IMR-90 (cell line): ENCODE data around the gene HDAC9. TPM values are rescaled to one million over a fixed set of nuclear protein-coding genes. Genes with fewer than 3 reads are reported as not detected.

ENCODE experiments used
- ATAC-seq: fragments of 200-7000 bp; cut with Tn5 transposase; 2 replicates; pipeline ENCODE4 v1.9.1; 2020; ENCODE audit warnings: low read depth, mild to moderate bottlenecking, moderate library complexity
- BruUV-seq: library from RNA; stranded (reverse); fragments of 400-500 nt; replicated peaks from 2 replicates; lab custom pipeline; 2021; lab: Mats Ljungman, UMichigan
- CTCF ChIA-PET: fragments of 300-600 bp; formaldehyde crosslinking; extraction: SDS; loops from one replicate; lab custom pipeline; 2021; ENCODE audit warnings: antibody characterized with exemption; lab: Yijun Ruan, JAX
- POLR2A ChIA-PET: fragments of 300-600 bp; sonication (Branson Sonifier 250); formaldehyde crosslinking; loops from one replicate; lab custom pipeline; 2022; ENCODE audit warnings: antibody characterized with exemption; ENCODE audit not compliant: unreplicated experiment; lab: Charles Lee
- DNase-seq: peaks from one replicate; pipeline ENCODE4 v3.0.0; 2013
- H2AFZ ChIP-seq: replicated peaks from 2 replicates; pipeline ENCODE3; 2013; ENCODE audit warnings: low read length, mild to moderate bottlenecking; ENCODE audit not compliant: poor library complexity
- H2AK5ac ChIP-seq: 2 replicates; pipeline ENCODE4 v1.6.1; 2013; ENCODE audit warnings: low read depth, low read length, inconsistent platforms
- H2AK9ac ChIP-seq: replicated peaks from 2 replicates; pipeline ENCODE3; 2013; ENCODE audit warnings: mild to moderate bottlenecking, low read depth, low read length, moderate library complexity; ENCODE audit not compliant: poor library complexity
- H2BK120ac ChIP-seq: 2 replicates; pipeline ENCODE4 v1.6.1; 2013; ENCODE audit warnings: low read depth, low read length, inconsistent platforms
- H2BK15ac ChIP-seq: 3 replicates; pipeline ENCODE4 v1.6.1; 2013; ENCODE audit warnings: low read depth, low read length, inconsistent platforms
- H2BK20ac ChIP-seq: 2 replicates; pipeline ENCODE4 v1.6.1; 2013; ENCODE audit warnings: low read depth, mild to moderate bottlenecking, inconsistent platforms, low read length, moderate library complexity
- H2BK5ac ChIP-seq: 2 replicates; pipeline ENCODE4 v1.6.1; 2013; ENCODE audit warnings: mild to moderate bottlenecking, low read depth, low read length, inconsistent platforms; ENCODE audit not compliant: poor library complexity, severe bottlenecking
- H3K14ac ChIP-seq: replicated peaks from 2 replicates; pipeline ENCODE4 v1.6.1; 2013; ENCODE audit warnings: low read depth, low read length, inconsistent platforms
- H3K18ac ChIP-seq: 2 replicates; pipeline ENCODE4 v1.6.1; 2013; ENCODE audit warnings: low read depth, low read length, control low read depth
- H3K23ac ChIP-seq: 2 replicates; pipeline ENCODE4 v1.6.1; 2013; ENCODE audit warnings: low read depth, low read length, inconsistent platforms
- H3K27ac ChIP-seq: 2 replicates; pipeline ENCODE4 v1.5.1; 2013; ENCODE audit warnings: mild to moderate bottlenecking, control low read depth, low read length; ENCODE audit not compliant: insufficient read depth
- H3K27me3 ChIP-seq: 2 replicates; pipeline ENCODE4 v1.6.1; 2013; ENCODE audit warnings: low read length; ENCODE audit not compliant: control insufficient read depth, insufficient read depth
- H3K36me3 ChIP-seq: 2 replicates; pipeline ENCODE4 v1.6.1; 2013; ENCODE audit warnings: low read length, mixed read lengths; ENCODE audit not compliant: control insufficient read depth, insufficient read depth
- H3K4ac ChIP-seq: 2 replicates; pipeline ENCODE4 v1.6.1; 2013; ENCODE audit warnings: low read depth, low read length, inconsistent platforms
- H3K4me1 ChIP-seq: 2 replicates; pipeline ENCODE4 v1.6.1; 2013; ENCODE audit warnings: low read length, mixed read lengths; ENCODE audit not compliant: control insufficient read depth, insufficient read depth
- H3K4me2 ChIP-seq: 2 replicates; pipeline ENCODE4 v1.6.1; 2013; ENCODE audit warnings: low read depth, mild to moderate bottlenecking, control low read depth, low read length, moderate library complexity
- H3K4me3 ChIP-seq: 2 replicates; pipeline ENCODE4 v1.5.1; 2013; ENCODE audit warnings: low read depth, mild to moderate bottlenecking, control low read depth, low read length, moderate library complexity; ENCODE audit not compliant: insufficient read depth
- H3K56ac ChIP-seq: 2 replicates; pipeline ENCODE4 v1.6.1; 2013; ENCODE audit warnings: low read length, inconsistent platforms; ENCODE audit not compliant: insufficient read depth; ENCODE audit errors: extremely low read depth
- H3K79me1 ChIP-seq, 2 experiments: 2 replicates each; pipeline ENCODE4 v1.6.1; 2013; ENCODE audit warnings: low read length in 2 of 2, inconsistent platforms in 1 of 2, low read depth in 1 of 2
- H3K9ac ChIP-seq: 2 replicates; pipeline ENCODE4 v1.6.1; 2013; ENCODE audit warnings: low read depth, low read length, control low read depth
- H3K9me1 ChIP-seq: 2 replicates; pipeline ENCODE4 v1.6.1; 2013; ENCODE audit warnings: low read length, inconsistent platforms; ENCODE audit not compliant: insufficient read depth
- H3K9me3 ChIP-seq: 2 replicates; pipeline ENCODE4 v1.6.1; 2013; ENCODE audit warnings: low read length; ENCODE audit not compliant: control insufficient read depth, insufficient read depth
- H4K20me1 ChIP-seq: 2 replicates; pipeline ENCODE4 v1.6.1; 2013; ENCODE audit warnings: low read length, inconsistent platforms; ENCODE audit not compliant: insufficient read depth
- H4K5ac ChIP-seq: 2 replicates; pipeline ENCODE4 v1.6.1; 2013; ENCODE audit warnings: mild to moderate bottlenecking, low read depth, low read length, control low read depth
- H4K8ac ChIP-seq, 2 experiments: 2 replicates each; pipeline ENCODE4 v1.6.1; 2013; ENCODE audit warnings: low read depth in 2 of 2, low read length in 2 of 2, control low read depth in 1 of 2, inconsistent platforms in 1 of 2
- H4K91ac ChIP-seq: 2 replicates; pipeline ENCODE4 v1.6.1; 2013; ENCODE audit warnings: low read depth, low read length, inconsistent platforms; ENCODE audit not compliant: insufficient read depth
- BHLHE40 ChIP-seq: fragments of 150-350 bp; IDR thresholded peaks from 2 replicates; pipeline ENCODE4 v1.6.1; 2016; ENCODE audit warnings: mild to moderate bottlenecking, low read depth, low read length
- NFE2L2 ChIP-seq: fragments of 150-350 bp; IDR thresholded peaks from 2 replicates; pipeline ENCODE4 v1.6.1; 2016; ENCODE audit warnings: low read depth, mild to moderate bottlenecking, low read length
- RAD21 ChIP-seq: IDR thresholded peaks from 2 replicates; pipeline ENCODE4 v1.6.1; 2012; ENCODE audit warnings: low read length, improper control_type of control experiment
- RCOR1 ChIP-seq: IDR thresholded peaks from 2 replicates; pipeline ENCODE4 v1.6.1; 2012; ENCODE audit warnings: mild to moderate bottlenecking, low read length, improper control_type of control experiment; ENCODE audit not compliant: insufficient replicate concordance
- RFX5 ChIP-seq: IDR thresholded peaks from 2 replicates; pipeline ENCODE4 v1.8.0; 2012; ENCODE audit warnings: low read depth, mild to moderate bottlenecking, low read length, moderate library complexity
- WGBS, 2 experiments: methylation state at CpG; one replicate each; pipeline versions ENCODE4 v1.1.5 to v1.1.7; 2013; ENCODE audit warnings: missing lambda C conversion rate in 2 of 2; ENCODE audit not compliant: insufficient read length in 1 of 2; ENCODE audit errors: extremely low coverage in 2 of 2; 5-methylcytosine and 5-hydroxymethylcytosine counted together
- dilution Hi-C: fragments of 300-500 bp; cut with HindIII; formaldehyde crosslinking; loops from one replicate; pipeline ENCODE4 v1.14.3; 2018; ENCODE audit warnings: low sequenced_read_pairs; ENCODE audit not compliant: unreplicated experiment
- in situ Hi-C: fragments of 300-500 bp; cut with MboI; formaldehyde crosslinking; loops from 3 replicates; pipeline ENCODE4 v1.14.3; 2019; ENCODE audit warnings: low sequenced_read_pairs, inconsistent platforms, mixed read lengths
- intact Hi-C: fragments of 100-400 bp; cut with micrococcal nuclease; formaldehyde crosslinking; loops from 2 replicates; pipeline ENCODE4 v1.10.0; 2022
- polyA plus RNA-seq, 3 experiments: library from polyadenylated mRNA; depleted of rRNA; stranded (reverse); fragments of >200 nt; gene quantifications; 2 replicates each; pipeline ENCODE4 v1.2.3, GENCODE V29; 2012; ENCODE audit warnings: low replicate concordance in 1 of 3
- total RNA-seq: library from RNA; depleted of rRNA; stranded (reverse); fragments of >200 nt; gene quantifications from 2 replicates; pipeline ENCODE4 v1.2.3, GENCODE V29; 2012

The HDAC9 gene
- total and polyA plus RNA-seq, 2 of the 4 experiments (the other 2 are of a cell fraction) = 4.3 to 24.7 TPM

GRCh38 chr7:18583305-18583704 lies 87.8 kb downstream of the HDAC9 start:
- BruUV-seq = no TSS peak
- no peak overlapping the region for H2AFZ ChIP-seq
- H4K91ac ChIP-seq = no peak overlapping the region
- H3K9me3 ChIP-seq = no peaks in the 10 kb centered on the region
- H2BK20ac ChIP-seq = no peak overlapping the region
- no peak overlapping the region for H4K5ac ChIP-seq
- TF ChIP-seq NFE2L2 (no peak), RCOR1 (no peak), RAD21 (no peak), BHLHE40 (no peak), RFX5 (no peak)
- H3K27me3 ChIP-seq = no peaks in the 10 kb centered on the region
- no peak overlapping the region for H3K4me3 ChIP-seq
- no peak overlapping the region for H3K9ac ChIP-seq
- no peak overlapping the region for H2BK15ac ChIP-seq
- H3K56ac ChIP-seq = no peak overlapping the region
- H3K79me1 ChIP-seq = no peaks in the 10 kb centered on the region
- no peak overlapping the region for H2AK5ac ChIP-seq
- in situ Hi-C loops (no loop called here), dilution Hi-C loops (no loop called here), intact Hi-C loops (no loop called here)
- no peak overlapping the region for H3K4me2 ChIP-seq
- no peak overlapping the region for H2BK120ac ChIP-seq
- H3K23ac ChIP-seq = no peak overlapping the region
- no CpG with 5 or more reads among the region's 2 CpGs for WGBS, 2 experiments
- no peak overlapping the region for H3K14ac ChIP-seq
- no peak overlapping the region for H3K18ac ChIP-seq
- no peak overlapping the region for H2BK5ac ChIP-seq
- no peak overlapping the region for H4K8ac ChIP-seq
- CTCF ChIA-PET = interaction anchor here (0.6 to 1.1 kb wide), 6 partner anchors 11 to 861 kb away, joined by 3 to 5 read pairs (median 4); no protein-coding TSS in a partner anchor
- H4K20me1 ChIP-seq = no peaks in the 10 kb centered on the region
- H3K36me3 ChIP-seq = no peaks in the 10 kb centered on the region
- POLR2A ChIA-PET = no interaction called here
- H3K27ac ChIP-seq = no peak overlapping the region
- ATAC-seq (peak; percentile 77), DNase-seq (peak; percentile 67)
- no peaks in the 10 kb centered on the region for H3K4me1 ChIP-seq
- H2AK9ac ChIP-seq = no peak overlapping the region
- no peaks in the 10 kb centered on the region for H3K9me1 ChIP-seq
- H3K4ac ChIP-seq = no peak overlapping the region
